GM21576 (cell line): Measurements from ENCODE around the gene IL20RB.

Source experiments
- ATAC-seq: cut with Tn5 transposase; IDR thresholded peaks from one replicate; pipeline ENCODE4 v1.9.1; 2021; ENCODE audit warnings: mild to moderate bottlenecking, moderate library complexity; ENCODE audit not compliant: unreplicated experiment

IL20RB gene, protein sequence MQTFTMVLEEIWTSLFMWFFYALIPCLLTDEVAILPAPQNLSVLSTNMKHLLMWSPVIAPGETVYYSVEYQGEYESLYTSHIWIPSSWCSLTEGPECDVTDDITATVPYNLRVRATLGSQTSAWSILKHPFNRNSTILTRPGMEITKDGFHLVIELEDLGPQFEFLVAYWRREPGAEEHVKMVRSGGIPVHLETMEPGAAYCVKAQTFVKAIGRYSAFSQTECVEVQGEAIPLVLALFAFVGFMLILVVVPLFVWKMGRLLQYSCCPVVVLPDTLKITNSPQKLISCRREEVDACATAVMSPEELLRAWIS

DNA sequence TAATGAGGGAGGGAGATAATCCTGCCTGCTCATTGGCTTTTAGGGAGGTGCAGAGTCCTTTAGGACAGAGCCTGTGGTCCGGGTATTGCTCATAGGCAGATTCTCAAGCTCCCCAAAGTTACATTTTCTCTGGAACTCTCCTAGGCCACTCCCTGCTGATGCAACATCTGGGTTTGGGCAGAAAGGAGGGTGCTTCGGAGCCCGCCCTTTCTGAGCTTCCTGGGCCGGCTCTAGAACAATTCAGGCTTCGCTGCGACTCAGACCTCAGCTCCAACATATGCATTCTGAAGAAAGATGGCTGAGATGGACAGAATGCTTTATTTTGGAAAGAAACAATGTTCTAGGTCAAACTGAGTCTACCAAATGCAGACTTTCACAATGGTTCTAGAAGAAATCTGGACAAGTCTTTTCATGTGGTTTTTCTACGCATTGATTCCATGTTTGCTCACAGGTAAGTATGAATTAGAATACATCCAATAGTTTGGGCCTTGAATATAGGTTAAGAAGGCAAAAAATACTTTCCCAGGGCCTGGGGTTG is at the start of gene IL20RB:
Gene IL20RB (plus strand): TSS at position 233 of the 538 bp plus-strand sequence. CDS start 131 bp downstream, at position 364.
- no peak for ATAC-seq

DNA sequence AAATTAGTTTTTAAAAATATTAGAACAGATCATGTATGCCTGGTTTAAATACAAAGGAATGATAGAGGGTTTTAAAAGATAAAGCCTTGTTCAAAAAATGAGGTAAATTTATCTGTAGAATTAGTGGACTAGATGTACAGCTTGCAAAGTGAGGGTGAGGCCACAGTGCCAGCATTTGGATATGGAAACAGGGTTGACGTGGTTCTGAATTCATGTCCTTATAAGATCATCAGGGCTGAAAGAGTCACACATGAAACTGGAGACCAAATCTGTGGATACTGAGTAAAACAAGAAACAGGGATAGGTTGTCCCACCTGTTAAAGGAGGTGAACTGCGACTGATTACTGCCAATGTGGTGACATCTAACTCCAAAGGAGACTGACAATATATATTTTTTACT is 49.5 kb upstream of the IL20RB start:
- ATAC-seq = no peak

DNA sequence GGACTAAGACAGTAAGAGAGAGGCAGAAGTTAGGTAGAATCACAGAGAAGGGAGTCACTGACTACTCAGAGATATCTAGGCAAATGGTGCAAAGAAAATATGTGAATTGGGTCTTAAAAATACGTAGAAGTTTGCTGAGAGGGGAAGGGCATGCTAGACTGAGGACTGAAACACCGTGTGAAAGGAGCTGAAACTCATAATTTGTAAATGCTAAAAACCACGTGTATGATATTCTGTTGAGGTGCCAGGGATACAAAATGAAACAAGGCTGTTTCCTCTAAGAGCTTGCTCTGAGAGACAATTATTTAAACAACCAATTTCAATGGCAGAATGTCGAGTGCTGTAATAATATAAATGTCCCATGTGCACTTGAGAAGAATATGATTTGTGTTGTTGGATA is 48.6 kb upstream of the IL20RB start:
- ATAC-seq = no peak

DNA sequence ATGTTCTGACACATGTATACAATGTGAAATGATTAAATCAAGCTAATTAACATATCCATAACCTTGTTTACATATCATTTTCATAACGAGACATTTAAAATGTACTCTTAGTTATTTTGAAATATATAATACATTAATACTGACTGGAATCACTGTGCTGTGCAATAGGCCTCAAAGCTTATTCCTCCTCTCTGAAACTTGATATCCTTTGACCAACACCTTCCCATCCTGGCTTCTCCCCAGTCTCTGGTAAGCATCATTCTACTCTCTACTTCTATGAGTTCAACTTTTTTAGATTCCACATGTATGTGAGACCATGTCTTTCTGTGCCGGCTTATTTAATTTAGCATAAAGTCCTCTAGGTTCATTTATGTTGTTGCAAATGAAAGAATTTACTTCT is 47.1 kb upstream of the IL20RB start:
- no peak for ATAC-seq

DNA sequence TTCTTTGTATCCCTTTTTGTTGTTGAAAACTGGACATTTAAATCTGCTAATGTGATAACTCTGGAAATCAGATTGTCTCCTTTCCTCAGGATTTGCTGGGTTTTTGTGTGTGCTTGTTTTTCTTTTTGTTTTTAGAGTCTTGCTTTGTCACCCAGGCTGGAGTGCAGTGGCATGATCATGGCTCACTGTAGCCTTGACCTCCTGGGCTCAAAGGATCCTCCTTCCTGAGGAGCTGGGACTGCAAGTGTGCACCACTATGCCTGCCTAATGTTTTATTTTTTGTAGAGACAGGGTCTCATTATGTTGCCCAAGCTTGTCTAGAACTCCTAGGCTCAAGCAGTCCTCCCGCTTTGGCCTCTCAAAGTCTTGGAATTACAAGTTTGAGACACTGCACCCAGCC is 44.6 kb upstream of the IL20RB start:
- no peak for ATAC-seq

DNA sequence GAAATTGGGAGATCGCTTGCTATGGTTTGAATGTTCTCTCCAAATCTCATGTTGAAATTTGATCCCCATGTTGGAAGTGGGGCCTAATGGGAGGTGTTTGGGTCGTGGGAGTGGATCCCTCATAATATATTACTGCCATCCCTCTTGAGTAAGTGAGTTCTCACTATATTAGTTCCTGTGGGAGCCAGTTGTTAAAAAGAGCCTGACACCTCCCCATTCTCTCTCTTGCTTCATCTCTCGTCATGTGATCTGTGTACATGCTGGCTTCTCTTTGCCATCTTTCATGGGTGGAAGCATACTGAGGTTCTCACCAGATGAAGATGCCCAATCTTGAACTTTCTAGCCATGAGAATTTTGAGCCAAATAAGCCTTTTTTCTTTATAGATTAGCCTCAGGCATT is 43.0 kb upstream of the IL20RB start:
- no peak for ATAC-seq

DNA sequence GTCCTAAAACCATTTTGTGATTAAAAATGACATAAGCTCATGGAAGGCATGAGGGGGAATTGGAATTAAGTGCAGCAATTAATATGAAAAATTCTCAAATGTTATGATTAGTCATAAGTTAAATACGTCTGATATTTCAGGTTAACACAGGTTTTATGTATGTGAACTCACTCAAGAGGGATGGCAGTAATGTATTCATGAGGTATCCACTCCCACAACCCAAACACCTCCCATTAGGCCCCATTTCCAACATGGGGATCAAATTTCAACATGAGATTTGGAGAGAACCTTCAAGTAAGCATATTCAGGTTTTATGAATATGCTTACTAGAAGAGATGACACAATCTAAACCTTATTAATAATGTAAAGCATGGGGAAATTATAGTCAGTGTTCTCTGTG is 41.6 kb upstream of the IL20RB start:
- ATAC-seq = no peak

DNA sequence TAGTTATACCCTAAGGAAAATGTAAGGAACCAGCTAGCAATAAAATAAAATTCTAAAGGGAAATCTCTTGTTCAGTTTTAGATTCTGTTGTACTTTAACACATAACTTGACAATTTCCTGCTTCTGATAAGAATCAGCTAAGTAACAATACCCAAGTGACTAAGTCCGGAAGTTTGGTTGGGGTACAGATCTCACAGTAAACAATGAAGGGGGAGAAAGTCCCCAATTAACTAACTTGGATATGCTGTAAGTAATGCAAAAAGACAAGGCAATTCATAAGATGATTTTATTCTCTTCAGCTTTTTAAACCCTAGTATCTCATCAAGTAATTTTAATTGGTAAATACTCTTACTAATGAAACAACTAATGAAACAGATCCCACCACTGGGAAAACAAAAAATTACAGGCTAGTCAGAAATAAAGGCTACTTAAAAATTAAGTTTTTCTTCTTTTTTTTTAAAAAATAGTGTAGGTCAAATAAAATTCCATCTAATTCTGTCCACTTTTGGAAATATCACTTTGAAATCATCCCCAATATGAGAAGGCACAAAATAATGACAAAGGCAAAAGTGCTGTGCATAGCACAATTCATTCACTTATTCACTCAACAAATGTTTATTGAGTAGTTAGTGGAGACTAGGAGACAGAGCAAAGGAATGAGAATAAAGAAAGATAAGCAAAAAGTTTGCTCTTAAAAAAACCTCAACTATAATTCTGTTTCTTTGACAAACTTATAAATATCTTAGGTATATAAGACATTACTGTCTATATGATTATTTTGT is 37.8 kb upstream of the IL20RB start:
- no peak for ATAC-seq

DNA sequence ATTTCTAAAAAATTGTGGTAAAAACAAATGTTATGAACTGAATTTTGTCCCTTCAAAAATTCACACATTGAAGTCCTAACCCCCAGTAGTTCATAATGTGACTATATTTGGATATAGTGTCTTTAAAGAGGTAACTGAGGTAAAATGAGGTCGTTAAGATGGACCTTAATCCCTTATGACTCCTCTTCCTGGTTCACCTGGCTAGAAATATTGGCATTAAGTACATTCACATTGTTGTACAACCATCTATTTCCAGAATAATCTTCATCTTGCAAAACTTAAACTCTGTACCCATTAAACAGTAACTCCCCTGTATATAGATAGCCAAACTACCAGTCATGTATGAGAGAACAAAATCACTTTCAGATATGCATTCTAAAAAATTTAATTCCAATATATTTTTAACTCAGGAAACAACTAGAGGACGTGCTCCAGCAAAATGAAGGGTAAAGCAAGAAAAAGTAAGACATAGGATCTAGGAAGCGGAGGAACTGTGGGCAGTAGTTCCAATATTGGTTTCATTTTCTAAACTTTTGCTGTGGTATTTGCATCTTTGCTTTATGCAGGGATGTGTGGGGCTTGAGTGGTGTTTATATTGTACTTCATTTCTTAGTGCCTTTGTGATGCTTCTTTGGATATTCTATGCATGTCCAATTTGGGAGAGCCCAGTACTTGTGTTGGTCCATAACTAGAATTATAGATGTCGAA is 36.7 kb upstream of the IL20RB start:
- ATAC-seq = no peak

DNA sequence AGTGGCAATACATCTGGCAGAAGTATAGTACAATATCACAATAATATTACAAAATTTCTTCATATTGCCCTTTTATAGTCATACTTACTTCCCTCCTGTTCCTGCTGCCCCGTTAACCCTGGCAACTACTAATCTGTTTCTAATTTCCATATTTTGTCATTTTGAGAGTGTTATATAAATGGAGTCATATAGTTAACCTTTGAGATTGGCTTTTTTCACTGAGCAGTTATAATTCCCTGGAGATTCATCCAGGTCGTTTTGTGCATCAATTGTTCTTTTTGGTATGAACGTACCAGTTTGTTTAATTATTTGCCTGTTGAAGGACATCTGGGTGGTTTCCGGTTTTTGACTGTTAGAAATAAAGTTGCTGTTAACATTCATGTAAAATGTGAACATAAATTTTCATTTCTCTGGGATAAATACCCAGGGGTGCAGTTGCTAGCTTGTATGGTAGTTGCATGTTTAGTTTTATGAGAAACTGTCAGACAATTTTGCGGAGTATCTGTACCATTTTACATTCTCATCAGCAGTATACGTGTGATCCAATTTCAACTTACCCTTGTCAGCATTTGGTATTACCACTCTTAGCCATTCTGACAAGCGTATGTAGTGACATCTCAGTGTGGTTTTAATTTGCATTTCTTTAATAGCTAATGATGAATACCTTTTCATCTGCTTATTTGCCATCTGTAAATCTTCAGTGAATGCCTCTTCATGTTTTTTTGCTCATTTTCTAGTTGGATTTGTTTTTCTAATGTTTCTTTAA is 32.2 kb upstream of the IL20RB start:
- ATAC-seq = no peak

DNA sequence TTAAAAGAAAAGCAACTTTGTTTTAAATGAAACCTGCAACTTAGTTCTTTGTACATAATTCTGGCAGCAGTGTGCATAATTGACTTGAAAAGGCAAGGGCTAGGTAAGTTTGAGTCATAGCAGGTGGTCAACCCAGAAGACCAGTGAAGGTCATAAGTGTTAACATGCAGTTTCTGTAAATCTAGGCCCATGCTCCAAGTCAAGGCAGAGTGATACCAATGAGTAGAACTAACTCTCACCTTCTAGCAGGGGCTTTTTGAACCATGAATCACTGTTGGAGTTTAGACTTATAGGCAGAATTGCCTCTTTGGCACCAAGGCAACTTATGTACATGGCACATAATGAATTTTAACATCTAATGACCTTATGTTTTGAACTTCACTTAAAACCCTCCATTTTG is 29.5 kb upstream of the IL20RB start:
- ATAC-seq = no peak

DNA sequence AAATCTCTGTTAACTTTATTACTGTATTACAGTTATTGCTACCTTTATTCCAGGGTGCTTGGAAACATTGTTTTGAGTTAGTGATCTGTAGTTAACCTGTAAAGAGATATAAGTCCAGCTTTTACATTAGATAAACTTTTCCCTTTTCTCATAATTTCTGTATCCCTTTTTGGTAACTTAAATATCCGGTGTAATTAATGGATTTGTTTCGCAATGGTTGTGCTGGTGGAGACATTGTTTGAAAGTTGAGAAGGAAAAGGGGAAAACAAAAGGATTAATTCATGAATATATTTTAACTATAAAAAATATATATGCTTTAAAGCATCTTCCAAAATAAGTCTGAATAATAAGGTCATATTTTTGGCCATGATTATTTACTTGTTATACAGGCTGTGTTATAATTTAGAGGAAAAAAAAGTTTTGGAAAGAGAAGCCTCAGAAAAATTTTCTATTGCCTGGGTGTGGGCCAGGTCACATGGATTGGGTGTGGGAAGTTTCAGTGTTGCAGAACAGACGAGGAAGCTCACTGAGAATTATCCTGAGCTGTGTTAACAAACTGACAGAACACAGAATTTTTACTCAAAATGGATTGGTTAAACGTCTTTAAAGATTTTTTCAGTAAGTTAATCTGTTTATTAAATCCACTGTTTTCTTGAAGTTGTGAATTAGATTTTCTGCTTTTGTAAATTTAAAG is 27.7 kb upstream of the IL20RB start:
- no peak for ATAC-seq

DNA sequence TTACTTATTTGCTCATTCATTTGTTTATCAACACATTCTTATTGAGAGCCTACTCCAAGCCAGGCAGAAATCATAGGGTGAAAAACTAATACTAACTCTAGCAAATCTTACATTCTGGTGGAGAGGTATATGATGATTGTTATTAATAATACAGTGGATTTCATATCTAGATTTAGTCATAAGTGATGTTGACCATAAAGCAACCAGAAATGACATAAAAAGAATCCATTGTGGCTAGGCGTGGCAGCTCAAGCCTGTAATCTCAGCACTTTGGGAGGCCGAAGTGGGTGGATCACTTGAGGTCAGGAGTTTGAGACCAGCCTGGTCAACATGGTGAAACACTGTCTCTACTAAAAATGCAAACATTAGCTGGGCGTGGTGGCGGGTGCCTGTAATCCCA is 26.2 kb upstream of the IL20RB start:
- no peak for ATAC-seq

DNA sequence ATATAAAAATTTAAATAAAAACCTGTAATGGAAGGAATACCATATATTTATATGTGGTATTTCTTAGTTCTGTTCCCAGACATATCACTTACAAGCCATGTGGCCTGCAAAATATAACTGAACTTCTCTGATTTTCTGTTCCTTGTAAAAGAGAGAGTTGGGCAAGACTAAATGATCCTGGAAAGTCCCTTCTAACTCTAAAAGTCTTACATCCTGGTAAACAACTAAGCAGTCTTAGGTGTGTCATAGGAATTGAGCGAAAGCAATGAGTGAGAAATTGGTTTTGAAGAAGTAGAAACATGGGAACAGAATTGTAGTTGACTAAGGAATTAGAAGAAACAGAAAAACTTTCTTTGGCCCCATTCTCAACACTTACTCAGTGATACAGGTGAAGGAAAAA is 25.3 kb upstream of the IL20RB start:
- no peak for ATAC-seq

DNA sequence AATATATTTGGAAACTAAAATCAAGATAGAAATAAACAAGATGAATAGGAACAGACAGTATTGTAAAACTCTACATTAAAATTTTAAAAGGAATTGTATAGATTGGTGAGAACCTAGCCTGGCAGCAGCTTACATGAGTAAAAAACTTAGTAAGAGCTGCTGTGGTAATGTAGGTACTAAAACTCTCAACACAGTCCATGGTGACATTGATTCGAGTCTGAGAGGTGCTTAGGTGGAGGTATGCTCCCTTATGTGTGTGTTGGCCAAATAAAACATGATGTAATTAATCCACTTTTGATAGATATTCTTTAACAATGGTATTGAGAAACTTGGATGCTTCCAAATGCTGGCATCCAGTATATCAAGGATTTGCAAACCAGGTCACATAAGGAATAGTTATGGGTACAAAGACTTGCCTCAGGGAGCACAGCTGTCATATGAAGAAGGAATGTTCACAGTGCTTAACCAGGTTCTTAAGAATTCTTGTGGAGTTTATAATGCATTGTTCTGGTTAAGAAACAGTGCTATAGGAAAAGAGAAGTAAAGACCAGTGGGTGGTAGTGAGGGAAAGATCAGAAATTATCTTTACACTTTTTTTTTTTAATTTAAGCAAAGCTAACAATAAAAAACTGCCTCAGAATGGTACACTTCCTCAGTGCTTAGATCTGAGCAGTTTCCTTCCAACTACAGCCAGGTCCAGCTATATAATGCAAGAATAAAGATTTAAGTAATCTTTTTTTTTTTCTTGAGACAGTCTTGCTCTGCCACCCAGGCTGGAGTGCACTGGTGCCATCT is 24.6 kb upstream of the IL20RB start:
- ATAC-seq = no peak

DNA sequence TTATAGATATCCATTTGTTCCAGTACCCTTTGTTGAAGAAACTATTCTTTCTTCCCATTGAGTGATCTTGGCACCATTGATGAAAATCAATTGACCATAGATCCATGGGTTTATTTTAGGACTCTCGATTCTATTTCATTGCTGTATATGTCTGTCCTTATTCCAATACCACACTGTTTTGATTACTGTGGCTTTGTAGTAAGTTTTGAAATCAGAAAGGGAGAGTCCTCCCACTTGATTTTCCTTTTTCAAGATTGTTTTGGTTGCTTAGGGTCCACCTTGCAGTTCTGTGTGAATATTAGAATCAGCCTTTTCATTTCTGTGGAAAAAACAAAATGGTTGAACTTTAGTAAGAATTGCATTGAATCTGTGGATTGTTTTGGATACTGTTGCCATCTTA is 20.6 kb upstream of the IL20RB start:
- ATAC-seq = no peak

DNA sequence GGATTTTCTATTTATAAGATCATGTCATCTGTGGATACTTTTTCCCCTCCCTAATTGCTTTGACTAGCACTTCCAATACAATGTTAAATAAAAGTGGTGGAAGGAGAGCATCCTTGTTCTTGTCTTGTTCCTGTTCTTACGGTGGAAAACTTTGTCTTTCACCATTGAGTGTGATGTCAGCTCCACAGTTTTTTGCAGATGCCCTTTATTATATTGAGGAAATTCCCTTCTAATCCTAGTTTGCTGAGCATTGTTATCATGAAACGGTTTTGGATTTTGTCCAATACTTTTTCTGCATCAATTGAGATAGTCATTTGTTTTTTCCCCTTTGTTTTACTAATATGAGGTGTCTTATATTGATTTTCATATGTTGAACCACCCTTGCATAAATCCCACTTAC is 19.9 kb upstream of the IL20RB start:
- ATAC-seq = no peak

DNA sequence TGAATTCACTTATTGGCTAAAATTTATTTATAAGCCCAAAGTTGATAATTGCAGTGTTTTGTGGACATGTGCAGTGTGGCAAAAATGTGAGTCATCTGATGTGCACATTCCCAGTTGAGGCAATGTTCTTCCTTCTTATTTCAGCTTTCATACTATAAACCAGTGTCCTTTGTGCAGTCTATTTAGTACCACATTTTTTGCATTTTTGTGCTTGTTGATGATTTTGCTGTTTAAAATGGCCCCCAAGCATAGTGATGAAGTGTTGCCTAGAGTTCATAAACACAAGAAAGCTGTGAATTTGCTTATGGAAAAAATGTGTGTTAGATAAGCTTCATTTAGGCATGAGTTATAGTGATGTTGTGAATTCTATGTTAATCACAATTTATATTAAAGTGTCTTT is 19.4 kb upstream of the IL20RB start:
- no peak for ATAC-seq

DNA sequence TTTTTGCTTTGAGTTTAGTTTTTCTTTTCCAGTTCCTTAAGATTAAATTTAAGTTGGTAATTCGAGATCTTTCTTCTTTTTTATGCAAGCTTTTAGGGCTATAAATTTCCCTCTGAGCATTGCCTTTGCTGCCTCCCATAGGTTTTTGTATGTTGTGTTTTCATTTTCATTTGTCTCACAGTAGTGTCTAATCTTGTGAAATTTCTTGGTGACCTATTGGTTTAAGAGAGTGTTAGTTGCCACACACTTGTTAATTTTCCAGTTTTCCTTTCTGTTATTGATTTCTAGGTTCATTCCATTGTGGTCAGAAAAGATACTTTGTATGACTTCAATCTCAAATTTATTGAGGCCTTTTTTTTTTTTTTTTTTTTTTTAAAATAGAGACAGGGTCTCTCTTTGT is 18.3 kb upstream of the IL20RB start:
- no peak for ATAC-seq

DNA sequence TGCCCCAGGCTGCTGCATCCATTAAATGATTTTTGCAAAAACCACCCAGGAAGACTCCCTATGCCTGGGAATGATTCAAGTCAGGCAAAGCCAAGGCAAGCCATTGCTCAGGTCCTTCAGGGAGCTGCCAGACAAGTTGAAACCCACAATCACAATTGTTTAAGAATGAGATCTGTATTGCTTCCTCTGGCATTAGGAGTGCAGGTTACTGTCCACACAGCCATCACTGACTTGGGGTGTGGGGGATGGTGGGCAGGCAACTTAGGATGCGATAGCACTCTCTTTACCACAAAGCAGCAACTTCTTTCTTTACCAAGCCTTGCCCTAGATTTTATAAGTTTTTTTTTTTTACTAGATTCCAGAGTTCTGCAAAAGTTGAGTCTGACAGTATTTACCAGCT is 15.0 kb upstream of the IL20RB start:
- no peak for ATAC-seq
